K562 (cell line): ENCODE results near the gene ST6GAL1. TPM values are rescaled to one million over a fixed set of nuclear protein-coding genes. Genes with fewer than 3 reads are reported as not detected.

Source experiments
- GTF2E2 ChIP-seq: fragments of 200-800 bp; sonication (Bioruptor generic); IDR thresholded peaks from 2 replicates; pipeline ENCODE4 v1.6.1; 2016; ENCODE audit warnings: missing genetic modification characterization, missing compliant biosample characterization
- KLF10 ChIP-seq: fragments of 250-450 bp; sonication (Bioruptor Pico); IDR thresholded peaks from 2 replicates; pipeline ENCODE4 v1.6.1; 2021; ENCODE audit warnings: matching md5 sums
- MCM5 ChIP-seq: fragments of 450-650 bp; IDR thresholded peaks from 2 replicates; pipeline ENCODE4 v1.6.1; 2016; ENCODE audit warnings: low read depth
- NCOR1 ChIP-seq: fragments of 450-650 bp; IDR thresholded peaks from 2 replicates; pipeline ENCODE4 v1.6.1; 2016; ENCODE audit warnings: mild to moderate bottlenecking, moderate library complexity
- NONO ChIP-seq, 2 experiments: fragments of 200-400 bp in 1 of 2; fragments of 450-650 bp in 1 of 2; formaldehyde crosslinking in 1 of 2; IDR thresholded peaks; 2 replicates each; pipeline ENCODE4 v1.6.1; 2017; ENCODE audit warnings: low read depth in 2 of 2, mild to moderate bottlenecking in 2 of 2, moderate library complexity in 2 of 2, low read length in 1 of 2
- REST ChIP-seq, 2 experiments: fragments of 450-650 bp; formaldehyde crosslinking in 1 of 2; IDR thresholded peaks; 2 replicates each; pipeline versions ENCODE4 v1.4.0 to v1.6.1; 2014 to 2020; ENCODE audit warnings: mild to moderate bottlenecking in 2 of 2, borderline replicate concordance in 1 of 2, low read depth in 1 of 2
- SFPQ ChIP-seq: fragments of 200-400 bp; formaldehyde crosslinking; IDR thresholded peaks from 2 replicates; pipeline ENCODE4 v1.6.1; 2017; ENCODE audit warnings: mild to moderate bottlenecking, low read depth, low read length, moderate library complexity
- SMARCA5 ChIP-seq: fragments of 450-650 bp; IDR thresholded peaks from 2 replicates; pipeline ENCODE4 v1.6.1; 2016
- TBL1XR1 ChIP-seq, 2 experiments: IDR thresholded peaks; 2 replicates each; pipeline ENCODE4 v1.6.1; 2012; ENCODE audit warnings: improper control_type of control experiment in 2 of 2, low read length in 2 of 2, mild to moderate bottlenecking in 1 of 2
- ZNF3 ChIP-seq: fragments of 250-450 bp; sonication (Bioruptor Pico); IDR thresholded peaks from 2 replicates; pipeline ENCODE4 v1.5.0; 2021; ENCODE audit warnings: mild to moderate bottlenecking, moderate library complexity
- ZNF655 ChIP-seq: fragments of 250-450 bp; sonication (Bioruptor Pico); IDR thresholded peaks from 2 replicates; pipeline ENCODE4 v1.5.0; 2021
- polyA plus RNA-seq, 8 experiments: library from polyadenylated mRNA; depleted of rRNA in 4 of 8; stranded (reverse) in 5 of 8; unstranded in 3 of 8; fragments of >200 nt; fragmentation: Nextera tagmentation in 2 of 8; fragmentation: Illumina TruSeq in 1 of 8; extraction: Ambion mirVana in 2 of 8; extraction: Trizol in 1 of 8; gene quantifications; 2 replicates each; pipeline versions ENCODE4 v1.2.1 to v1.2.3, GENCODE V29; 2011 to 2014; ENCODE audit warnings: inconsistent platforms in 1 of 8, missing spikeins in 1 of 8
- total RNA-seq, 7 experiments: library from RNA; depleted of rRNA in 6 of 7; stranded (reverse); fragments of >200 nt in 6 of 7; fragmentation: Illumina TruSeq in 2 of 7; extraction: Trizol in 2 of 7; gene quantifications; 2 replicates each; pipeline versions ENCODE4 v1.2.1 to v1.2.3, GENCODE V29; 2011 to 2021; ENCODE audit warnings: low replicate concordance in 1 of 7
- TF ChIP-seq, protein P1 (sequence below): fragments of 200-800 bp; sonication (Bioruptor generic); IDR thresholded peaks from 2 replicates; pipeline ENCODE4 v1.6.1; 2017; ENCODE audit warnings: missing genetic modification characterization, missing compliant biosample characterization
- TF ChIP-seq, protein P2 (sequence below): fragments of 450-650 bp; formaldehyde crosslinking; IDR thresholded peaks from 2 replicates; pipeline ENCODE4 v1.4.0; 2022; ENCODE audit warnings: missing genetic modification characterization

Gene ST6GAL1
- total and polyA plus RNA-seq, 9 of the 15 experiments (the other 6 are each of a cell fraction or from before 2014, with no cell fraction given): 31.9 to 145 (median 71.0) TPM

DNA sequence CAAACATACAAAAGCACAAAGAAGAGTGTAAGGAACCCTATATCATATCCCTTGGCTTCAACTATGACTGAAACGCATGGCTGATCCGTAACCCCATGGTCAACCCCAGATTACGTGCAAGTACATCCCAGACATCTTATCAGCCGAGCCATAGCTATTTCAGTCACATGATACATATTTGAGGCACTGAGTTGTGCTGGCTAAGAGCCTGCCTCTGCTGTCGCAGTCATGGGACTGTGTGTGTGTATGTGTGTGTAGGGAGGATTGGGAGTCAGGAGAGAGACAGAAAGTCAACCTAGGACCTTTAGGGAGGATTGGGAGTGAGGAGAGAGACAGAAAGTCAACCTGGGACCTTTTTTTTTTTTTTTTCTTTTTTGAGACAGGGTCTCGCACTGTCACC, 8.4 kb downstream of the ST6GAL1 start (continued):
- peak; percentile 53 for TF ChIP-seq REST (IDR thresholded peaks at IDR 0.05; ENCODE audit: borderline replicate concordance)
- TF ChIP-seq REST (CRISPR knock-in tag; IDR thresholded peaks at IDR 0.05; ENCODE audit: low read depth): no peak
- no peak for TF ChIP-seq SFPQ
- TF ChIP-seq TBL1XR1 (IDR thresholded peaks at IDR 0.05; ENCODE audit: low read length in 2 of 2): peak in 1 of 2 experiments; percentile 77; a peak in 1 of 4 replicates
- peak; percentile 65 for TF ChIP-seq SMARCA5
- TF ChIP-seq, protein P1, sequence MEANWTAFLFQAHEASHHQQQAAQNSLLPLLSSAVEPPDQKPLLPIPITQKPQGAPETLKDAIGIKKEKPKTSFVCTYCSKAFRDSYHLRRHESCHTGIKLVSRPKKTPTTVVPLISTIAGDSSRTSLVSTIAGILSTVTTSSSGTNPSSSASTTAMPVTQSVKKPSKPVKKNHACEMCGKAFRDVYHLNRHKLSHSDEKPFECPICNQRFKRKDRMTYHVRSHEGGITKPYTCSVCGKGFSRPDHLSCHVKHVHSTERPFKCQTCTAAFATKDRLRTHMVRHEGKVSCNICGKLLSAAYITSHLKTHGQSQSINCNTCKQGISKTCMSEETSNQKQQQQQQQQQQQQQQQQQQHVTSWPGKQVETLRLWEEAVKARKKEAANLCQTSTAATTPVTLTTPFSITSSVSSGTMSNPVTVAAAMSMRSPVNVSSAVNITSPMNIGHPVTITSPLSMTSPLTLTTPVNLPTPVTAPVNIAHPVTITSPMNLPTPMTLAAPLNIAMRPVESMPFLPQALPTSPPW (CRISPR knock-in tag): no peak; the same call in 1 of the 2 replicates
- no peak for TF ChIP-seq NONO (IDR thresholded peaks at IDR 0.05; ENCODE audit: low read depth in 2 of 2, low read length in 1 of 2)
- peak; percentile 42; the same call in 1 of the 2 replicates for TF ChIP-seq GTF2E2 (tag)
- no peak for TF ChIP-seq KLF10 (CRISPR knock-in tag)
- TF ChIP-seq ZNF655 (CRISPR knock-in tag): no peak
- TF ChIP-seq, protein P2, sequence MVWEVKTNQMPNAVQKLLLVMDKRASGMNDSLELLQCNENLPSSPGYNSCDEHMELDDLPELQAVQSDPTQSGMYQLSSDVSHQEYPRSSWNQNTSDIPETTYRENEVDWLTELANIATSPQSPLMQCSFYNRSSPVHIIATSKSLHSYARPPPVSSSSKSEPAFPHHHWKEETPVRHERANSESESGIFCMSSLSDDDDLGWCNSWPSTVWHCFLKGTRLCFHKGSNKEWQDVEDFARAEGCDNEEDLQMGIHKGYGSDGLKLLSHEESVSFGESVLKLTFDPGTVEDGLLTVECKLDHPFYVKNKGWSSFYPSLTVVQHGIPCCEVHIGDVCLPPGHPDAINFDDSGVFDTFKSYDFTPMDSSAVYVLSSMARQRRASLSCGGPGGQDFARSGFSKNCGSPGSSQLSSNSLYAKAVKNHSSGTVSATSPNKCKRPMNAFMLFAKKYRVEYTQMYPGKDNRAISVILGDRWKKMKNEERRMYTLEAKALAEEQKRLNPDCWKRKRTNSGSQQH (CRISPR knock-in tag): 0 out of 2 replicates have a peak, but pooled peaks have one; percentile 41
- peak; percentile 84 for TF ChIP-seq NCOR1
- no peak for TF ChIP-seq ZNF3
- TF ChIP-seq MCM5: no peak
